H9 (cell line): ENCODE measurements around the gene JUNB. TPM values are rescaled to one million over a fixed set of nuclear protein-coding genes. Genes with fewer than 3 reads are reported as not detected.

Source experiments
- DNase-seq: peaks from one replicate; pipeline ENCODE4 v3.0.0-alpha.2; 2017
- H2AFZ ChIP-seq: one replicate; pipeline ENCODE4 v1.6.1; 2013; ENCODE audit warnings: mild to moderate bottlenecking, low read length, control low read depth, moderate library complexity
- H2AK5ac ChIP-seq: 2 replicates; pipeline ENCODE4 v1.6.1; 2013; ENCODE audit warnings: low read length, control low read depth, mixed read lengths; ENCODE audit not compliant: insufficient read length
- H2BK120ac ChIP-seq: one replicate; pipeline ENCODE4 v1.6.1; 2013; ENCODE audit warnings: low read depth, mild to moderate bottlenecking, low read length, control low read depth, inconsistent platforms; ENCODE audit not compliant: poor library complexity, severe bottlenecking
- H2BK12ac ChIP-seq: 2 replicates; pipeline ENCODE4 v1.6.1; 2013; ENCODE audit warnings: low read length, control low read depth, mixed read lengths, low read depth; ENCODE audit not compliant: insufficient read length
- H2BK15ac ChIP-seq: 2 replicates; pipeline ENCODE4 v1.6.1; 2013; ENCODE audit warnings: low read depth, low read length, control low read depth
- H2BK20ac ChIP-seq: one replicate; pipeline ENCODE4 v1.6.1; 2013; ENCODE audit warnings: low read depth, mild to moderate bottlenecking, low read length, control low read depth, inconsistent platforms; ENCODE audit not compliant: poor library complexity, severe bottlenecking
- H2BK5ac ChIP-seq: 2 replicates; pipeline ENCODE4 v1.6.1; 2013; ENCODE audit warnings: low read length, control low read depth, mixed read lengths; ENCODE audit not compliant: insufficient read length
- H3K14ac ChIP-seq: 2 replicates; pipeline ENCODE4 v1.6.1; 2013; ENCODE audit warnings: low read length, control low read depth; ENCODE audit not compliant: insufficient read depth
- H3K18ac ChIP-seq: 2 replicates; pipeline ENCODE4 v1.6.1; 2013; ENCODE audit warnings: low read depth, mild to moderate bottlenecking, mixed read lengths, low read length, control low read depth; ENCODE audit not compliant: insufficient read length
- H3K23ac ChIP-seq: 2 replicates; pipeline ENCODE4 v1.6.1; 2013; ENCODE audit warnings: low read length, control low read depth, mixed read lengths, low read depth; ENCODE audit not compliant: insufficient read length
- H3K23me2 ChIP-seq: 2 replicates; pipeline ENCODE4 v1.6.1; 2013; ENCODE audit warnings: low read depth, mild to moderate bottlenecking, mixed read lengths, low read length, control low read depth; ENCODE audit not compliant: insufficient read length, poor library complexity, severe bottlenecking
- H3K27ac ChIP-seq: 2 replicates; pipeline ENCODE4 v1.5.1; 2013; ENCODE audit warnings: low read length, control low read depth, mixed read lengths, low read depth; ENCODE audit not compliant: insufficient read length
- H3K27me3 ChIP-seq: 2 replicates; pipeline ENCODE4 v1.6.1; 2013; ENCODE audit warnings: low read length, control low read depth, inconsistent platforms; ENCODE audit not compliant: insufficient read depth
- H3K4ac ChIP-seq: 2 replicates; pipeline ENCODE4 v1.6.1; 2013; ENCODE audit warnings: low read depth, mild to moderate bottlenecking, control low read depth, inconsistent platforms, low read length, moderate library complexity
- H3K4me1 ChIP-seq: 2 replicates; pipeline ENCODE4 v1.6.1; 2013; ENCODE audit warnings: low read length, control low read depth, inconsistent platforms; ENCODE audit not compliant: insufficient read depth
- H3K4me2 ChIP-seq: 2 replicates; pipeline ENCODE4 v1.6.1; 2013; ENCODE audit warnings: low read length, control low read depth, mixed read lengths; ENCODE audit not compliant: insufficient read length, insufficient read depth
- H3K56ac ChIP-seq: 2 replicates; pipeline ENCODE4 v1.6.1; 2013; ENCODE audit warnings: low read depth, mild to moderate bottlenecking, mixed read lengths, low read length, control low read depth; ENCODE audit not compliant: insufficient read length
- H3K79me1 ChIP-seq: 2 replicates; pipeline ENCODE4 v1.6.1; 2013; ENCODE audit warnings: low read depth, mild to moderate bottlenecking, moderate library complexity, low read length, control low read depth, inconsistent platforms; ENCODE audit not compliant: insufficient read depth, poor library complexity, severe bottlenecking
- H3K79me2 ChIP-seq: 2 replicates; pipeline ENCODE4 v1.6.1; 2013; ENCODE audit warnings: low read length, control low read depth, inconsistent platforms; ENCODE audit not compliant: insufficient read depth
- H3K9ac ChIP-seq: 2 replicates; pipeline ENCODE4 v1.6.1; 2013; ENCODE audit warnings: low read length, control low read depth, mixed read lengths; ENCODE audit not compliant: insufficient read length; ENCODE audit errors: extremely low read depth
- H3K9me3 ChIP-seq: one replicate; pipeline ENCODE4 v1.6.1; 2013; ENCODE audit warnings: low read depth, low read length, inconsistent platforms; ENCODE audit not compliant: control insufficient read depth
- H3T11ph ChIP-seq: one replicate; pipeline ENCODE4 v1.6.1; 2013; ENCODE audit warnings: mild to moderate bottlenecking, low read length, control low read depth, inconsistent platforms
- H4K20me1 ChIP-seq: one replicate; pipeline ENCODE4 v1.6.1; 2013; ENCODE audit not compliant: control insufficient read depth, insufficient read length, insufficient read depth
- H4K5ac ChIP-seq: 2 replicates; pipeline ENCODE4 v1.6.1; 2013; ENCODE audit warnings: low read depth, mild to moderate bottlenecking, mixed read lengths, low read length, control low read depth; ENCODE audit not compliant: insufficient read length
- H4K8ac ChIP-seq: replicated peaks from 2 replicates; pipeline ENCODE4 v1.6.1; 2013; ENCODE audit warnings: low read length, control low read depth, mixed read lengths, low read depth; ENCODE audit not compliant: insufficient read length
- H4K91ac ChIP-seq: 2 replicates; pipeline ENCODE4 v1.6.1; 2013; ENCODE audit warnings: low read depth, mild to moderate bottlenecking, moderate library complexity, mixed read lengths, low read length, control low read depth; ENCODE audit not compliant: insufficient read length
- H3K27ac Mint-ChIP-seq, 3 experiments: 2 replicates in 2 of 3; 3 replicates in 1 of 3; pipeline ENCODE4 v1.8.0; 2020 to 2021; ENCODE audit warnings: mixed read lengths in 3 of 3, mild to moderate bottlenecking in 1 of 3, moderate library complexity in 1 of 3
- H3K27me3 Mint-ChIP-seq: 2 replicates; pipeline ENCODE4 v1.8.0; 2021; ENCODE audit warnings: low read depth, mild to moderate bottlenecking, moderate library complexity, mixed read lengths
- H3K36me3 Mint-ChIP-seq, 3 experiments: 2 replicates in 2 of 3; 3 replicates in 1 of 3; pipeline ENCODE4 v1.8.0; 2020 to 2021; ENCODE audit warnings: low read depth in 3 of 3, mixed read lengths in 3 of 3; ENCODE audit not compliant: insufficient read depth in 1 of 3
- H3K4me1 Mint-ChIP-seq, 2 experiments: 2 replicates each; pipeline ENCODE4 v1.8.0; 2020; ENCODE audit warnings: mixed read lengths in 2 of 2
- H3K4me3 Mint-ChIP-seq, 2 experiments: 2 replicates in 1 of 2; 3 replicates in 1 of 2; pipeline ENCODE4 v1.8.0; 2020 to 2021; ENCODE audit warnings: mild to moderate bottlenecking in 2 of 2, mixed read lengths in 2 of 2, moderate library complexity in 1 of 2
- H3K9me3 Mint-ChIP-seq, 2 experiments: 2 replicates in 1 of 2; 3 replicates in 1 of 2; pipeline ENCODE4 v1.8.0; 2020; ENCODE audit warnings: mild to moderate bottlenecking in 2 of 2, mixed read lengths in 2 of 2, moderate library complexity in 1 of 2
- CTCF ChIP-seq: fragments of 200-600 bp; sonication (generic); conservative IDR thresholded peaks from 3 replicates; pipeline ENCODE4 v1.8.0; 2021; ENCODE audit warnings: antibody characterized with exemption, mild to moderate bottlenecking
- WGBS: extraction: QIAGEN DNeasy Blood & Tissue Kit; methylation state at CpG from one replicate; pipeline ENCODE4 v1.1.7; 2013; ENCODE audit warnings: missing lambda C conversion rate, low lambda C conversion rate, mixed read lengths; ENCODE audit not compliant: insufficient read length; ENCODE audit errors: extremely low coverage; 5-methylcytosine and 5-hydroxymethylcytosine counted together
- total RNA-seq: library from RNA; stranded (reverse); gene quantifications from 2 replicates; pipeline ENCODE4 v1.2.1, GENCODE V29; 2021

The JUNB gene
- total RNA-seq, 1 experiment from 2014 or later: 15.9 TPM

GRCh38 chr19:12745166-12745897 lies 46.0 kb upstream of the JUNB start:
- DNase-seq: no peak
- no peak overlapping the region for H3K9ac ChIP-seq
- H4K91ac ChIP-seq: no peak overlapping the region
- Mint-ChIP-seq H3K4me3 (no peak overlapping the region), H3K9me3 (peaks cover 3 to 5% of the 10 kb centered on the region in 2 experiments; a peak in 3 of 5 replicates), H3K27ac (peak overlapping the region in 1 of 3 experiments; percentile 63; a peak in 2 of 7 replicates), H3K4me1 (peaks cover 7 to 18% of the 10 kb centered on the region in 2 experiments), H3K36me3 (peaks cover 38 to 53% (median 53%) of the 10 kb centered on the region in 3 experiments), H3K27me3 (peaks cover 16% of the 10 kb centered on the region)
- H3K4ac ChIP-seq: no peak overlapping the region
- H3K9me3 ChIP-seq: no peaks in the 10 kb centered on the region
- H3K4me2 ChIP-seq: no peak overlapping the region
- WGBS: no CpG with 5 or more reads among the region's 22 CpGs
- H2AFZ ChIP-seq: no peak overlapping the region
- H4K8ac ChIP-seq: no peak overlapping the region
- no peak overlapping the region for H2BK5ac ChIP-seq
- no peak overlapping the region for H2BK15ac ChIP-seq
- no peak overlapping the region for H3T11ph ChIP-seq
- no peak overlapping the region for H2BK12ac ChIP-seq
- H3K79me2 ChIP-seq: no peaks in the 10 kb centered on the region
- H2AK5ac ChIP-seq: no peak overlapping the region
- H4K5ac ChIP-seq: no peak overlapping the region
- H3K23me2 ChIP-seq: no peaks in the 10 kb centered on the region
- no peak overlapping the region for H2BK120ac ChIP-seq
- no peaks in the 10 kb centered on the region for H4K20me1 ChIP-seq
- no peak for TF ChIP-seq CTCF
- H3K27me3 ChIP-seq: no peaks in the 10 kb centered on the region; the same call in 1 of the 2 replicates
- no peaks in the 10 kb centered on the region for H3K4me1 ChIP-seq
- H3K14ac ChIP-seq: no peak overlapping the region
- no peak overlapping the region for H3K23ac ChIP-seq
- H3K56ac ChIP-seq: no peak overlapping the region
- no peak overlapping the region for H3K18ac ChIP-seq
- no peak overlapping the region for H3K27ac ChIP-seq
- no peak overlapping the region for H2BK20ac ChIP-seq
- H3K79me1 ChIP-seq: no peaks in the 10 kb centered on the region
